HepG2 (cell line): ENCODE data around the gene NKD1. TPM values are rescaled to one million over a fixed set of nuclear protein-coding genes. Genes with fewer than 3 reads are reported as not detected.

ENCODE experiments used
- BRD4 ChIP-seq: sonication (generic); formaldehyde crosslinking; IDR thresholded peaks from 2 replicates; pipeline ENCODE4 v1.4.0; 2020; ENCODE audit warnings: missing genetic modification reagents
- CENPT ChIP-seq: sonication (generic); formaldehyde crosslinking; IDR thresholded peaks from 2 replicates; pipeline ENCODE4 v1.8.0; 2022; ENCODE audit warnings: low read depth, mild to moderate bottlenecking, moderate library complexity, missing genetic modification reagents
- DNMT3B ChIP-seq: conservative IDR thresholded peaks from 2 replicates; pipeline ENCODE4 v1.6.1; 2016; ENCODE audit warnings: missing biosample characterization, control low read depth
- HNRNPL ChIP-seq: fragments of 200-400 bp; formaldehyde crosslinking; IDR thresholded peaks from 2 replicates; pipeline ENCODE4 v1.6.1; 2017; ENCODE audit warnings: mild to moderate bottlenecking, low read depth, low read length
- ISL2 ChIP-seq: sonication (generic); formaldehyde crosslinking; IDR thresholded peaks from 2 replicates; pipeline ENCODE4 v1.5.0; 2020; ENCODE audit warnings: missing genetic modification reagents
- PAF1 ChIP-seq: IDR thresholded peaks from 2 replicates; pipeline ENCODE4 v1.6.1; 2016; ENCODE audit warnings: missing genetic modification reagents, missing compliant biosample characterization
- RARA ChIP-seq: IDR thresholded peaks from 2 replicates; pipeline ENCODE4 v1.6.1; 2016; ENCODE audit warnings: missing genetic modification reagents, missing compliant biosample characterization
- ZKSCAN1 ChIP-seq: fragments of 150-350 bp; IDR thresholded peaks from 2 replicates; pipeline ENCODE4 v1.6.1; 2014; ENCODE audit warnings: low read length
- ZNF777 ChIP-seq: sonication (generic); formaldehyde crosslinking; IDR thresholded peaks from 2 replicates; pipeline ENCODE4 v1.4.0; 2020; ENCODE audit warnings: missing genetic modification reagents
- ZNF883 ChIP-seq: sonication (generic); formaldehyde crosslinking; IDR thresholded peaks from 2 replicates; pipeline ENCODE4 v1.5.1; 2020; ENCODE audit warnings: mild to moderate bottlenecking, missing genetic modification reagents; ENCODE audit errors: not compliant biosample characterization
- polyA plus RNA-seq, 8 experiments: library from polyadenylated mRNA; depleted of rRNA in 3 of 8; stranded (reverse) in 7 of 8; unstranded in 1 of 8; fragments of >200 nt; fragmentation: Illumina TruSeq in 4 of 8; extraction: Trizol in 4 of 8; gene quantifications; 2 replicates each; pipeline versions ENCODE4 v1.2.1 to v1.2.3, GENCODE V29; 2011 to 2016; ENCODE audit warnings: low read depth in 4 of 8, missing spikeins in 1 of 8, mixed read lengths in 1 of 8; ENCODE audit not compliant: insufficient read depth in 1 of 8
- total RNA-seq, 5 experiments: library from RNA; depleted of rRNA; stranded (reverse); fragments of >200 nt; fragmentation: Illumina TruSeq; extraction: Trizol; gene quantifications; 2 replicates each; pipeline ENCODE4 v1.2.3, GENCODE V29; 2016; ENCODE audit warnings: low read depth in 1 of 5
- TF ChIP-seq, protein P1 (sequence below), 2 experiments: sonication (generic) in 1 of 2; formaldehyde crosslinking in 1 of 2; IDR thresholded peaks; 2 replicates each; pipeline versions ENCODE4 v1.4.0 to v1.6.1; 2018 to 2020; ENCODE audit warnings: missing genetic modification reagents in 2 of 2, borderline replicate concordance in 1 of 2, low read depth in 1 of 2, mild to moderate bottlenecking in 1 of 2, missing biosample characterization in 1 of 2
- TF ChIP-seq, protein P2 (sequence below): sonication (generic); formaldehyde crosslinking; IDR thresholded peaks from 2 replicates; pipeline ENCODE4 v1.4.0; 2020; ENCODE audit warnings: missing genetic modification reagents
- TF ChIP-seq, protein P3 (sequence below): sonication (generic); formaldehyde crosslinking; IDR thresholded peaks from 2 replicates; pipeline ENCODE4 v1.4.0; 2020; ENCODE audit warnings: missing genetic modification reagents, mild to moderate bottlenecking, borderline replicate concordance
- TF ChIP-seq, protein P4 (sequence below): sonication (generic); formaldehyde crosslinking; IDR thresholded peaks from 2 replicates; pipeline ENCODE4 v1.8.0; 2022; ENCODE audit warnings: missing genetic modification reagents, low read depth, mild to moderate bottlenecking, borderline replicate concordance
- TF ChIP-seq, protein P5 (sequence below): IDR thresholded peaks from 2 replicates; pipeline ENCODE4 v1.6.1; 2016; ENCODE audit warnings: missing compliant biosample characterization, missing genetic modification reagents, borderline replicate concordance

The NKD1 gene
- total and polyA plus RNA-seq, 2 of the 13 experiments (the other 11 are each of a cell fraction or from before 2014, with no cell fraction given): 70.4 to 121 TPM

DNA sequence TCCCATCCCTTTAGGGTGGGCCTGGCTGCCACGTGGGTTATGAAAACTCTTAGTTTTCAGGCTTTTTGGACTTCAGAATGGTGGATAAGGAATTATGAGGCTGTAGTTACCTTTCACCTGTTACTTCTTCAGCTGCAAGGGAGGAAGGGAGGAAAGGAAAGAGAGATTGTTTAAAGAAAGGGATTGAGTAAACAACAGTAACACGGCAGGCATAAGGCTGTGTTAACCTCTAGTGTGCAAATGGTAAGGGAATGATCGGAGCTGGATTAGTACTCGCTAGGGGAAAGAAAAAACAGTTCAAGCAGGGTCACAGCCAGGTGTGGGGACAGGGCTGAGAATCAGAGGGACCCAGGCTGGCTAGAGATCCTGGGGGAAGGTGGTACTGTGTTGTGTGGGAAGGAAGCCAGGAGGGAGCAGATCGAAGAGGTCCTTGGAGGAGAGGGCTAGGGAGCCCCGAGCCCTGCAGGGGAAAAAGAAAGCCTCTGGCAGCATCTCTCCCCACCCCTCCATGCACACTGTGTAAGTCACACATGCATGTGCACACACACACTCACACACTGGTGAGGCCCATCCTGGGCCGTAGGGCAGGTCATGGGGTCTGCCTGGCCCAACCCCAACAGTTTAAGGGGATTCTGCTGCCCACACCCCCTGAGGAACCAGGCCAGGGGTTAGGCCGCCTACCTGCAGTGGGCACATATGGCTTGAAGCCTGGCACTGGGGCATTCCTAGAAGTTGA lies 83.2 kb downstream of the NKD1 start (continued):
- TF ChIP-seq, protein P1, sequence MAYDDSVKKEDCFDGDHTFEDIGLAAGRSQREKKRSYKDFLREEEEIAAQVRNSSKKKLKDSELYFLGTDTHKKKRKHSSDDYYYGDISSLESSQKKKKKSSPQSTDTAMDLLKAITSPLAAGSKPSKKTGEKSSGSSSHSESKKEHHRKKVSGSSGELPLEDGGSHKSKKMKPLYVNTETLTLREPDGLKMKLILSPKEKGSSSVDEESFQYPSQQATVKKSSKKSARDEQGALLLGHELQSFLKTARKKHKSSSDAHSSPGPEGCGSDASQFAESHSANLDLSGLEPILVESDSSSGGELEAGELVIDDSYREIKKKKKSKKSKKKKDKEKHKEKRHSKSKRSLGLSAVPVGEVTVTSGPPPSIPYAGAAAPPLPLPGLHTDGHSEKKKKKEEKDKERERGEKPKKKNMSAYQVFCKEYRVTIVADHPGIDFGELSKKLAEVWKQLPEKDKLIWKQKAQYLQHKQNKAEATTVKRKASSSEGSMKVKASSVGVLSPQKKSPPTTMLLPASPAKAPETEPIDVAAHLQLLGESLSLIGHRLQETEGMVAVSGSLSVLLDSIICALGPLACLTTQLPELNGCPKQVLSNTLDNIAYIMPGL (CRISPR knock-in tag; IDR thresholded peaks at IDR 0.05; ENCODE audit: borderline replicate concordance in 1 of 2, low read depth in 1 of 2): no peak
- TF ChIP-seq DNMT3B (CRISPR knock-in tag) (no peak), ISL2 (no peak), RARA (no peak), HNRNPL (0 out of 2 replicates have a peak, but pooled peaks have one; percentile 45), CENPT (CRISPR knock-in tag) (no peak), ZKSCAN1 (no peak), PAF1 (CRISPR knock-in tag) (peak; percentile 69; the same call in 1 of the 2 replicates), BRD4 (no peak), ZNF883 (CRISPR knock-in tag) (no peak), ZNF777 (CRISPR knock-in tag) (no peak)
- TF ChIP-seq, protein P2, sequence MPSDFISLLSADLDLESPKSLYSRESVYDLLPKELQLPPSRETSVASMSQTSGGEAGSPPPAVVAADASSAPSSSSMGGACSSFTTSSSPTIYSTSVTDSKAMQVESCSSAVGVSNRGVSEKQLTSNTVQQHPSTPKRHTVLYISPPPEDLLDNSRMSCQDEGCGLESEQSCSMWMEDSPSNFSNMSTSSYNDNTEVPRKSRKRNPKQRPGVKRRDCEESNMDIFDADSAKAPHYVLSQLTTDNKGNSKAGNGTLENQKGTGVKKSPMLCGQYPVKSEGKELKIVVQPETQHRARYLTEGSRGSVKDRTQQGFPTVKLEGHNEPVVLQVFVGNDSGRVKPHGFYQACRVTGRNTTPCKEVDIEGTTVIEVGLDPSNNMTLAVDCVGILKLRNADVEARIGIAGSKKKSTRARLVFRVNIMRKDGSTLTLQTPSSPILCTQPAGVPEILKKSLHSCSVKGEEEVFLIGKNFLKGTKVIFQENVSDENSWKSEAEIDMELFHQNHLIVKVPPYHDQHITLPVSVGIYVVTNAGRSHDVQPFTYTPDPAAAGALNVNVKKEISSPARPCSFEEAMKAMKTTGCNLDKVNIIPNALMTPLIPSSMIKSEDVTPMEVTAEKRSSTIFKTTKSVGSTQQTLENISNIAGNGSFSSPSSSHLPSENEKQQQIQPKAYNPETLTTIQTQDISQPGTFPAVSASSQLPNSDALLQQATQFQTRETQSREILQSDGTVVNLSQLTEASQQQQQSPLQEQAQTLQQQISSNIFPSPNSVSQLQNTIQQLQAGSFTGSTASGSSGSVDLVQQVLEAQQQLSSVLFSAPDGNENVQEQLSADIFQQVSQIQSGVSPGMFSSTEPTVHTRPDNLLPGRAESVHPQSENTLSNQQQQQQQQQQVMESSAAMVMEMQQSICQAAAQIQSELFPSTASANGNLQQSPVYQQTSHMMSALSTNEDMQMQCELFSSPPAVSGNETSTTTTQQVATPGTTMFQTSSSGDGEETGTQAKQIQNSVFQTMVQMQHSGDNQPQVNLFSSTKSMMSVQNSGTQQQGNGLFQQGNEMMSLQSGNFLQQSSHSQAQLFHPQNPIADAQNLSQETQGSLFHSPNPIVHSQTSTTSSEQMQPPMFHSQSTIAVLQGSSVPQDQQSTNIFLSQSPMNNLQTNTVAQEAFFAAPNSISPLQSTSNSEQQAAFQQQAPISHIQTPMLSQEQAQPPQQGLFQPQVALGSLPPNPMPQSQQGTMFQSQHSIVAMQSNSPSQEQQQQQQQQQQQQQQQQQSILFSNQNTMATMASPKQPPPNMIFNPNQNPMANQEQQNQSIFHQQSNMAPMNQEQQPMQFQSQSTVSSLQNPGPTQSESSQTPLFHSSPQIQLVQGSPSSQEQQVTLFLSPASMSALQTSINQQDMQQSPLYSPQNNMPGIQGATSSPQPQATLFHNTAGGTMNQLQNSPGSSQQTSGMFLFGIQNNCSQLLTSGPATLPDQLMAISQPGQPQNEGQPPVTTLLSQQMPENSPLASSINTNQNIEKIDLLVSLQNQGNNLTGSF (CRISPR knock-in tag): no peak
- TF ChIP-seq, protein P3, sequence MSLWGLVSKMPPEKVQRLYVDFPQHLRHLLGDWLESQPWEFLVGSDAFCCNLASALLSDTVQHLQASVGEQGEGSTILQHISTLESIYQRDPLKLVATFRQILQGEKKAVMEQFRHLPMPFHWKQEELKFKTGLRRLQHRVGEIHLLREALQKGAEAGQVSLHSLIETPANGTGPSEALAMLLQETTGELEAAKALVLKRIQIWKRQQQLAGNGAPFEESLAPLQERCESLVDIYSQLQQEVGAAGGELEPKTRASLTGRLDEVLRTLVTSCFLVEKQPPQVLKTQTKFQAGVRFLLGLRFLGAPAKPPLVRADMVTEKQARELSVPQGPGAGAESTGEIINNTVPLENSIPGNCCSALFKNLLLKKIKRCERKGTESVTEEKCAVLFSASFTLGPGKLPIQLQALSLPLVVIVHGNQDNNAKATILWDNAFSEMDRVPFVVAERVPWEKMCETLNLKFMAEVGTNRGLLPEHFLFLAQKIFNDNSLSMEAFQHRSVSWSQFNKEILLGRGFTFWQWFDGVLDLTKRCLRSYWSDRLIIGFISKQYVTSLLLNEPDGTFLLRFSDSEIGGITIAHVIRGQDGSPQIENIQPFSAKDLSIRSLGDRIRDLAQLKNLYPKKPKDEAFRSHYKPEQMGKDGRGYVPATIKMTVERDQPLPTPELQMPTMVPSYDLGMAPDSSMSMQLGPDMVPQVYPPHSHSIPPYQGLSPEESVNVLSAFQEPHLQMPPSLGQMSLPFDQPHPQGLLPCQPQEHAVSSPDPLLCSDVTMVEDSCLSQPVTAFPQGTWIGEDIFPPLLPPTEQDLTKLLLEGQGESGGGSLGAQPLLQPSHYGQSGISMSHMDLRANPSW (CRISPR knock-in tag): no peak
- TF ChIP-seq, protein P4, sequence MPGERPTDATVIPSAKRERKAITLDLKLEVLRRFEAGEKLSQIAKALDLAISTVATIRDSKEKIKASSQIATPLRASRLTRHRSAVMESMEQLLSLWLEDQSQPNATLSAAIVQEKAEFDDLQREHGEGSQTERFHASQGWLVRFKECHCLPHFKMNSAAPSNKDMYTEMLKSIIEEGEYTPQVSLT: no peak
- TF ChIP-seq, protein P5, sequence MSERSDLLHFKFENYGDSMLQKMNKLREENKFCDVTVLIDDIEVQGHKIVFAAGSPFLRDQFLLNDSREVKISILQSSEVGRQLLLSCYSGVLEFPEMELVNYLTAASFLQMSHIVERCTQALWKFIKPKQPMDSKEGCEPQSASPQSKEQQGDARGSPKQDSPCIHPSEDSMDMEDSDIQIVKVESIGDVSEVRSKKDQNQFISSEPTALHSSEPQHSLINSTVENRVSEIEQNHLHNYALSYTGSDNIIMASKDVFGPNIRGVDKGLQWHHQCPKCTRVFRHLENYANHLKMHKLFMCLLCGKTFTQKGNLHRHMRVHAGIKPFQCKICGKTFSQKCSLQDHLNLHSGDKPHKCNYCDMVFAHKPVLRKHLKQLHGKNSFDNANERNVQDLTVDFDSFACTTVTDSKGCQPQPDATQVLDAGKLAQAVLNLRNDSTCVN (CRISPR knock-in tag): no peak
